ENCODE data around the gene RASGRP1.

DNA sequence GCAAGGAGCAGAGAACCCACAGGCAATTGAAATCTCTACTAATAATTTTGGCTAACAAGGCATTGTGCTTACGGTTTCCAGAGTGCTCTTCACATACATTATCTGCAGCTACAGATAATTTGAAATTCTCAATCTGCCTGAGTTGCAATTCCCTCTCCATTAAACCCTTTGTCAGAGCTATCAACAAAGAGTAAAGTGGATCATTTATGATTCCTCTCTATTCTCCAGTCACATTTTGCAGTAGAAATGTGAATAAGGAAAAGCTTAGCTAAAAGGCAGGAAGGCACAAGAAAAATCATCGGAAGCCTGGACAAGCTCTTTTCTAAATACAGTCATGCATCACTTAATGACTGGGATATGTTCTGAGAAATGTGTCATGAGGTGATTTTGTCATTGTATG lies 61.1 kb downstream of the RASGRP1 start:
- TF ChIP-seq, protein P1, sequence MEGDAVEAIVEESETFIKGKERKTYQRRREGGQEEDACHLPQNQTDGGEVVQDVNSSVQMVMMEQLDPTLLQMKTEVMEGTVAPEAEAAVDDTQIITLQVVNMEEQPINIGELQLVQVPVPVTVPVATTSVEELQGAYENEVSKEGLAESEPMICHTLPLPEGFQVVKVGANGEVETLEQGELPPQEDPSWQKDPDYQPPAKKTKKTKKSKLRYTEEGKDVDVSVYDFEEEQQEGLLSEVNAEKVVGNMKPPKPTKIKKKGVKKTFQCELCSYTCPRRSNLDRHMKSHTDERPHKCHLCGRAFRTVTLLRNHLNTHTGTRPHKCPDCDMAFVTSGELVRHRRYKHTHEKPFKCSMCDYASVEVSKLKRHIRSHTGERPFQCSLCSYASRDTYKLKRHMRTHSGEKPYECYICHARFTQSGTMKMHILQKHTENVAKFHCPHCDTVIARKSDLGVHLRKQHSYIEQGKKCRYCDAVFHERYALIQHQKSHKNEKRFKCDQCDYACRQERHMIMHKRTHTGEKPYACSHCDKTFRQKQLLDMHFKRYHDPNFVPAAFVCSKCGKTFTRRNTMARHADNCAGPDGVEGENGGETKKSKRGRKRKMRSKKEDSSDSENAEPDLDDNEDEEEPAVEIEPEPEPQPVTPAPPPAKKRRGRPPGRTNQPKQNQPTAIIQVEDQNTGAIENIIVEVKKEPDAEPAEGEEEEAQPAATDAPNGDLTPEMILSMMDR (IDR thresholded peaks at IDR 0.05), result no peak
- TF ChIP-seq ZFX (IDR thresholded peaks at IDR 0.05; ENCODE audit: borderline replicate concordance), result no peak

Measured in 22Rv1 (cell line).